ENCODE results near the gene MCF2L. TPM values are rescaled to one million over a fixed set of nuclear protein-coding genes. Genes with fewer than 3 reads are reported as not detected.
A peak's percentile ranks its signal among the peaks of the same experiment; 100 is the strongest.

Gene MCF2L
- total and polyA plus RNA-seq, 7 donors = 9.1 to 40.5 (median 20.3) TPM

GRCh38 chr13:112959206-112959605, 9.8 kb upstream of the MCF2L start:
- Histone ChIP-seq H3K4me1 (no peaks in the 10 kb centered on the region), H3K4me3 (no peak overlapping the region), H3K9me3 (no peaks in the 10 kb centered on the region), H3K36me3 (ENCODE audit: insufficient read depth in 1 of 2, low read depth in 1 of 2) (no peaks in the 10 kb centered on the region), H3K27me3 (ENCODE audit: insufficient read depth in 3 of 3, low read length in 2 of 3) (peaks cover 0 to 48% (median 0%) of the 10 kb centered on the region in 3 donors), H3K27ac (peak overlapping the region; percentile 70)
- DNase-seq (no peak), ATAC-seq (peak; percentile 50 to 69 (median 62))
- intact Hi-C loops (cut with DNase I) = no loop called here
- WGBS, 3 donors = 12 to 19% (median 12%) methylated on average over 11 of the region's 11 CpGs
- no peak for TF ChIP-seq CTCF (IDR thresholded peaks at IDR 0.05)

- Histone ChIP-seq H3K9me3 (no peaks in the 10 kb centered on the region), H3K4me1 (no peaks in the 10 kb centered on the region), H3K36me3 (ENCODE audit: insufficient read depth in 1 of 2, low read depth in 1 of 2) (no peaks in the 10 kb centered on the region), H3K27ac (peak overlapping the region; percentile 66), H3K27me3 (ENCODE audit: insufficient read depth in 3 of 3, low read length in 2 of 3) (peaks cover 0 to 48% (median 0%) of the 10 kb centered on the region in 3 donors), H3K4me3 (no peak overlapping the region)
- no peak for ATAC-seq
- no peak for DNase-seq
- intact Hi-C loops (cut with DNase I) = no loop called here
- TF ChIP-seq CTCF (IDR thresholded peaks at IDR 0.05) = no peak
- 71 to 80% (median 78%) methylated on average over 30 of the region's 30 CpGs for WGBS, 3 donors
These were observed 9.1 kb upstream of the MCF2L start for GRCh38 chr13:112959701-112960542.

DNA sequence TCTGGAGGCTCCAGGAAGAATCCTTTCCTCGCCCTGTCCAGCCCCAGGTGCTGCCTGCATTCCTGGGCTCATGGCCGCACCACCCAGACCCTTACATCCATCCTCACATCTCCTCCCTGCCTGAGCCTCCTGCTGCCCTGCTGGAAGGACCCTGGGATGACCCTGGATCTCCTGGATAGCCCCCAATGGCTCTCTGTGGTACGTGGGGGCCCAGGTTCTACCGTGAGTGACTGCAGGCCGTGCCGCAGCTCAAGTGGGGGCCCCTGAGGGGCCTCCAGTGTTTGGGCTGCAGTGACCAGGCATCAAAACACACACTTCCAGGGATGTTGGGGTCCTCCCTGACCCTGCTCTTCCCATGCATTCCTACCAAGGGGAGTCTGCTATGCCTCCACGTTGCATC, 8.3 kb upstream of the MCF2L start:
- Histone ChIP-seq H3K27ac (no peak overlapping the region), H3K9me3 (no peaks in the 10 kb centered on the region), H3K36me3 (ENCODE audit: insufficient read depth in 1 of 2, low read depth in 1 of 2) (no peaks in the 10 kb centered on the region), H3K4me3 (no peak overlapping the region), H3K4me1 (no peaks in the 10 kb centered on the region), H3K27me3 (ENCODE audit: insufficient read depth in 3 of 3, low read length in 2 of 3) (peaks cover 0 to 48% (median under 1%) of the 10 kb centered on the region in 3 donors)
- 67 to 74% (median 68%) methylated on average over 6 to 7 of the region's 7 CpGs for WGBS, 3 donors
- no peak for DNase-seq
- ATAC-seq = no peak
- no peak for TF ChIP-seq CTCF (IDR thresholded peaks at IDR 0.05)
- intact Hi-C loops (cut with DNase I) = no loop called here

DNA sequence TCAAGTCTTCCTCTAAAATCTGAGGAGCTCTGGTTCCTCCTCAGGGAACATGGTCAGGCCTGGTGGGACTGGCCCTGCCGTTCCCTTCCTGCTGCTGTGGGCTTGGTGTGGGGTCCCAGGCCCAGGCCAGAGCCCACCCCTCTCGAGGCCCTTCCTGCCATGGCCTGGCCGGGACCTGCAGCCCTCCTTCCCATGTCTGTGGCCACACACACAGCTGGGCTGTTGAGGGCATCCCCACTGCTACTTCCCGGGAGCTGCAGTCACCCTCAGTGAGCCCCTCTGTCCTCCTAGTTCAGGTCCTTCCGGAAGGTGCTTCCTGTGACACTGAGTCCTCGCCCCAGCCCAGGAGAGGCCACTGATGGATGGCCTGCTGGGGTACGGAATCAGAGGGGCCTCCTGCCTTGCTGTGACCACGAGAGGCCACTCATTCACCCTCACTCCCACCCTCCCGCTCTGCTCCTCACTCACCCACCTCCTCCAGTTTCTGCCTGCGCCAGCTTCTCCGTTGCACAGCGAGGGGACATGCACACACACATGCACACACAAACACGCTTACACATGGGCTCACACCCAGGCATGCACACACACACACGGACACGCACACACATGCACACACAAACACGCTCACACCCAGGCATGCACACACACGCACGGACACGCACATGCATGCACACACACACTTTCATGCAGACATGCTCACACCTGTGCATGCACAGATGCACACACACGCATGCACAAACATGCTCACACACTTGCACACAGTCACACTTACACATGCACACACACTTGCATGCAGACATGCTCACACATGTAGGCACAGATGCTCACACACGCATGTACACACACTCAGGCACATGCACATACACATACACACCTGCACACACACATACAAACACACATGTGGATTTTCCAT, 7.3 kb upstream of the MCF2L start:
- Histone ChIP-seq H3K4me1 (no peaks in the 10 kb centered on the region), H3K4me3 (no peak overlapping the region), H3K27ac (no peak overlapping the region), H3K36me3 (ENCODE audit: insufficient read depth in 1 of 2, low read depth in 1 of 2) (no peaks in the 10 kb centered on the region), H3K9me3 (no peaks in the 10 kb centered on the region), H3K27me3 (ENCODE audit: insufficient read depth in 3 of 3, low read length in 2 of 3) (peaks cover 0 to 56% (median 4%) of the 10 kb centered on the region in 3 donors)
- intact Hi-C loops (cut with DNase I) = no loop called here
- DNase-seq (peak in 1 of 2 donors; percentile 33), ATAC-seq (no peak)
- TF ChIP-seq CTCF (IDR thresholded peaks at IDR 0.05) = no peak
- 73 to 82% (median 82%) methylated on average over 21 of the region's 21 CpGs for WGBS, 3 donors

Measured in psoas muscle (tissue), 8 donors.